ENCODE data around the gene VGF.

The VGF gene

GRCh38 chr7:101165958-101166647 is 734 bp upstream of the VGF start:
- no peak for DNase-seq

DNA sequence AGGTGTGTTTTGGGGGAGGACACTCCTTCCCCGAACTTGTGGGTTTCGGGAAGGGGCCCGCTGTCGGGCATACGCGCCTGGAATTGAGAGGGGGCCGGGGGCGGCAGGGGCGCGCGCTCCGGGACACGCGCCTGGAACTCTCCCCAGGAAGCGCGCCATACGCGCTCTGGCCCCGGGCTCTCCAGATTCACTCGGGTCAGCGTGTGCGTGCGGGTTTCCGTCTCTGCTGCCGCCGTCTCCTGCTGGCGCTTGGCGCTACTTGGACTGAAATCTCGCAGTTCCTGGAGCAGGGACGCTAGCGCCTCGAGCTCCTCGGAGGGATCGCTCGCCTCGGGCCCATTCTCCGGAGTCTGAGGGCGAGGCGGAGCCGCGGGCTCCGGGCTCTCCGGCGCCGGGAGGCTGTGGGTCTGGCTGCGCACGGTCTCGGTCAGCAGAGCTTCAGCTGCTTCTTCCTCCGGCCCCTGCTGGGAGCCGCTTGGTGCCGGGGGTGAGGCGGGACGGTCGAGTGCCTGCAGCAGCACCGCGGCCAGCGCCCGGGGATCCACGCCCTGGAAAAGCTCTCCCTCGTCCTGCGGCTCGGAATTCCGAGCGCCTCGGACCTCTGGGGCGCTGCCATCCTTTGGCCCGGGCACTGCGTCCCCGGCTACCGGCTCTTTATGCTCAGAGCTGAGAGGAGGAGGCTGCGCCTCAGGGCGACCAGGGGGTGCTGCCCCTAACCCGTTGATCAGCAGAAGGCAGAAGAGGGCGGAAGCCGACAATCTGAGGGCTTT is 1.1 kb downstream of the VGF start:
- DNase-seq, result no peak

GRCh38 chr7:101163279-101164070 is 1.9 kb downstream of the VGF start:
- no peak for DNase-seq

- no peak for DNase-seq
Observed at GRCh38 chr7:101162551-101163278, 2.7 kb downstream of the VGF start.

- no peak for DNase-seq
Observed at GRCh38 chr7:101161692-101162471, 3.5 kb downstream of the VGF start.

DNA sequence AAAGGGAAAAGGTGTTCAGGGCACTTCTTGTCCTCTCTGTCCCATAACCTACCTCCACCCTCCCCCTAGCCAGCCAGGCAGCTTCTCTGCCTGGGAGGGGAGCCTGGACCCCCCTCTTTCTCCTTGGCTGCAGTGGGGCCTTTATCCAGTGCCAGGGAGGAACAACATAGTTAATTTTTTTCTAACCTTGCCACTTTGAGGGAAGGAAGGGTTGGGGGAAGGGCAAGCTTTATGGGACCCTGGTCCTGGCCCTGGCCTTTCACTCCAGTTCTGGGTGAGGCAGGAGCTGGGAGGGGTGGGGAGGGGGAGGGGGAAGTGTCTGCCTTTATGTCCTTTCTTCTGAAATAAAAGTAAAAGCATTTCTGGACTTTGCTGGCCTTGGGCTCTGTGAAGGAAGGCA is 4.5 kb downstream of the VGF start:
- no peak for DNase-seq

- no peak for DNase-seq
Observed at GRCh38 chr7:101159696-101160674, 5.4 kb downstream of the VGF start.

DNA sequence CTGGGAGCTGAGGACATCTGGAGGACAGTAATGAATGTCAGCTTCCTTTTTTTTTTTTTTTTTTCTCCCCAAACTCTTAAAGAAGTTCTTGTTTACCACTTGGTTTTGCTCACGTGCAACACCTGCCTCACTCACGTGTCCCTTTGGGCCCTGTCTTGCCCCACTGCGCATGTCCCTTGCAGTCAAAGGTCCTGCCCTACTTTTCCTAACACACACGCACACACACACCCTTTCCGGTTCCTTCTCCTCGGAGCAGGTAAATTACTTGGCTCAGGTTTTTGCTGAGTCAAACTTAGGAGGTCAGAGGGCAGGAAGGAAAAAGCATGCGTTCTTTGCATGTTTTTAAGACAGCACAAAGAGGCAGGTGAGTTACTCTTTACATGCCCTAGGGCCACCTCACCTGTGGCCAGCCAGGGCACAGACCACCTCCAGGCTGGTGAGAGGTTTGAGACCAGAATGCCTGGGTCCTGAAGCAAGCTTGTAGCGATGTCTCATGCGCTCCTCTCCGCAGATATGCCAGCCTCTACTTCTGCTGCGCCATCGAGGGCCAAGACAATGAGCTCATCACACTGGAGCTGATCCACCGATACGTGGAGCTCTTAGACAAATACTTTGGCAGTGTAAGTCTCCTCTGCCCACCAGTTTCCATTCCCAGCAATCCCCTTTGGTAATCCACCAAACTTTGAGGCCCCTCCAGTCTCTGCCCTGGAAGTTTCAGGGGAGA is 8.3 kb downstream of the VGF start:
- DNase-seq, result no peak

GRCh38 chr7:101156277-101156676 is 9.1 kb downstream of the VGF start:
- no peak for DNase-seq

GRCh38 chr7:101155303-101155702 is 10.1 kb downstream of the VGF start:
- DNase-seq, result no peak

GRCh38 chr7:101154693-101155102 is 10.7 kb downstream of the VGF start:
- no peak for DNase-seq

DNA sequence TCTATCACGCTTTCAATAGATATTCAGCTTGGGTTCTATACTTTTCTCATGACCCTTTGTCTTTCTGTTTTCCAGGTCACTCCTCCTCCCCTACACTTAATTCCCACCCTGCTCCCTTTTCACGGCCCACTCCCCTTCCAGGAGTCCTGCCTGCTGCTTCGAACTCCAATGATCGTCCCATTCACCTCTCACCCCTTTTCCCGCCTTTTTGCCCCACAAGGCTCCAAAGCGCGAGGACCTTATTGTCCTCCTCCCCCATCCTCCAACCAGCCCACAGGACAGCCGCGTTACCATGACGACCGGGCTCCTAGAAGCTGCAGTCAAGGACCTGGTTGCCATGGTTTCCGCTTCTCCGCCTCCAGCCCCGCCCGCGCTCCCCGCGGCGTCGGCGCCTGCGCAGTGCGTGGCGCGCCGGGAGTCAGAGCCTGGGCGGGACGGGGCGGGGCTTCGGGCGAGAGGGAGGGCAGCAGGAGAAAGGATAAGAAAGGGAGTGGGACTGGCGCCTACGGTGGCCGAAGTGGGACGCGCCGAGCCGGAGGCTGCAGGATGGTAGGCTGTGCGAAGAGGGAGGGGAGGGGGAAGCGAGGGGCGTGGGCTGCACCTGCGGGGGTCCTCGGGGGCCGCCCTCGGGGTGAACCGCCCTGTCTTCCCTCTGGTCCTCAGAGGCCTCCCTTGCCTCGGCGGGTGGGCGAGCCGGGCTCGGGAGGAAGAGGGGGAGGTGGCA is 11.2 kb downstream of the VGF start, which contains the start of gene AP1S1:
TSS of gene AP1S1 (plus strand) at position 508 of the 724 bp plus-strand sequence. CDS start at position 547, 39 bp downstream.
- DNase-seq, result peak; percentile 91

DNA sequence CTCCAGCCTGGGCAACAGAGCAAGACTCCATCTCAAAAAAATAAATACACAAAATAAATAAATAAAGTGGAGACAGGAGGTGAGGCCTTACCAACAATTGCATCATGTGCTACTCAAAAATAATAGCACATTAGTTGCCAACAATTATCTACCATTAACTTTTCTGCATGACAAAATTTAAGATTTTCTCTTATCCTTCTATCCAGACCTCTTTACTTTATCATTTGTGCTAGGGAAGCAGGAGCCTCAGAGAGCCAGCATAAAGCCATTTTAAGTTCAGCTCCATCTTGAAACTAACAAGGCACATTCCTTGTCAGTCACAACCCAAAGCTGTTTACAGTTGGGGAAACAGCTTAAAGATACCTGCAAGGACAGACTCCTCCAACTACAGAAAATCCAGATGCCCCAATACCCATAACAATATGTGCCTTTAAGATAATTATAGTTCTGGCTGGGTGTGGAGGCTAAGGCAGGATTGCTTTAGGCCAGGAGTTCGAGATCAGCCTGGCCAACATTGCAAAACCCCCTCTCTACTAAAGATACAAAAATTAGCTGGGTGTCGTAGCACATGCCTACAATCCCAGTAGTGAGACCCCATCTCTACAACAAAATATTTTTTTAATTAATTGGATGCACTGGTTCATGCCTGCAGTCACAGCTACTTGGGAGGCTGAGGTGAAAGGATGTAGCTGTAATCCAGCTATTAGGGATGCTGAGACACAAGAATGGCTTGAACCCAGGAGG is 13.3 kb downstream of the VGF start:
- no peak for DNase-seq

DNA sequence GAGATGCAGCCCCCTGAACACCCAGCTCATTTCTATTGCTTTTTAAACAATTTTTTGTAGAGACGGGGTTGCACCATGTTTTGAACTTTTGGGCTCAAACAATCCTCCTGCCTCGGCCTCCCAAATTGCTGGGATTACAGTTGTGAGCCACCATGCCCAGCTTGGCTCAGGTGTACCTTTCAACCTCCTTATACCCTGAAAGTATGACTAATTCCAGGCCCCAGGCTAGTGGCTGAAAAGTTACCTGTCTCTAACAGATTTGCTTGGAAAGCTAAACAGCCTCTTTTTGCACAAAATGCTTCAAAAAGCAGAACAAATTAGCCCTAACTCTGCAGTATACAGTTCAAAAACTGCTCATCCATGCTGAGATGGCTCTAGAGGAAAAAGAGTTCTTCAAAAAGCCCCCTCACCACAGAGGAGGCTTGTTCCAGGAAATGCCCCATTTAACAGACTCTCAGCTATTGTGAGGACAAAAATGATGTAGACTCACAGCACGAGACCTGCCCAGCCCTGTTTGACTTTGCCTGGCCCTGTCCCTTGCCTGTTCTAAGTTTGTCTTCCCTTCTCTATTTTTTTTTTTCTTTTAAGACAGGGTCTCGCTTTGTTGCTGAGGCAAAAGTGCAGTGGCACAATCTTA is 24.5 kb downstream of the VGF start:
- DNase-seq, result no peak

- no peak for DNase-seq
Observed at GRCh38 chr7:101140339-101140699, 25.1 kb downstream of the VGF start.

DNA sequence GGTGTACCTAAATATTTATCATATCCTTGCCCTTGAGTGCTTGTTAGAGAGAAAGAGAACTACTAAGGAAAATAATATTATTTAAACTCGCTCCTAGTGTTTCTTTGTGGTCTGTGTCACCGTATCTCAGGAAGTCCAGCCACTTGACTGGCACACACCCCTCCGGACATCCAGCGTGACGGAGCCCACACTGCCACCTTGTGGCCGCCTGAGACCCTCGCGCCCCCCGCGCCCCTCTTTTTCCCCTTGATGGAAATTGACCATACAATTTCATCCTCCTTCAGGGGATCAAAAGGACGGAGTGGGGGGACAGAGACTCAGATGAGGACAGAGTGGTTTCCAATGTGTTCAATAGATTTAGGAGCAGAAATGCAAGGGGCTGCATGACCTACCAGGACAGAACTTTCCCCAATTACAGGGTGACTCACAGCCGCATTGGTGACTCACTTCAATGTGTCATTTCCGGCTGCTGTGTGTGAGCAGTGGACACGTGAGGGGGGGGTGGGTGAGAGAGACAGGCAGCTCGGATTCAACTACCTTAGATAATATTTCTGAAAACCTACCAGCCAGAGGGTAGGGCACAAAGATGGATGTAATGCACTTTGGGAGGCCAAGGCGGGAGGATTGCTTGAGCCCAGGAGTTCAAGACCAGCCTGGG is 27.0 kb downstream of the VGF start:
- DNase-seq, result peak; percentile 85

DNA sequence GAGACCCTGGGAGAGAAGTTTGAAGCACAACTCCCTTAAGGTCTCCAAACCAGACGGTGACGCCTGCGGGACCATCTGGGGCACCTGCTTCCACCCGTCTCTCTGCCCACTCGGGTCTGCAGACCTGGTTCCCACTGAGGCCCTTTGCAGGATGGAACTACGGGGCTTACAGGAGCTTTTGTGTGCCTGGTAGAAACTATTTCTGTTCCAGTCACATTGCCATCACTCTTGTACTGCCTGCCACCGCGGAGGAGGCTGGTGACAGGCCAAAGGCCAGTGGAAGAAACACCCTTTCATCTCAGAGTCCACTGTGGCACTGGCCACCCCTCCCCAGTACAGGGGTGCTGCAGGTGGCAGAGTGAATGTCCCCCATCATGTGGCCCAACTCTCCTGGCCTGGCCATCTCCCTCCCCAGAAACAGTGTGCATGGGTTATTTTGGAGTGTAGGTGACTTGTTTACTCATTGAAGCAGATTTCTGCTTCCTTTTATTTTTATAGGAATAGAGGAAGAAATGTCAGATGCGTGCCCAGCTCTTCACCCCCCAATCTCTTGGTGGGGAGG is 27.6 kb downstream of the VGF start:
- DNase-seq, result no peak
